Measurements from ENCODE around the gene TMPRSS7.

TMPRSS7 gene

GRCh38 chr3:112061152-112061551, 26.6 kb downstream of the TMPRSS7 start:
- no peak for DNase-seq

DNA sequence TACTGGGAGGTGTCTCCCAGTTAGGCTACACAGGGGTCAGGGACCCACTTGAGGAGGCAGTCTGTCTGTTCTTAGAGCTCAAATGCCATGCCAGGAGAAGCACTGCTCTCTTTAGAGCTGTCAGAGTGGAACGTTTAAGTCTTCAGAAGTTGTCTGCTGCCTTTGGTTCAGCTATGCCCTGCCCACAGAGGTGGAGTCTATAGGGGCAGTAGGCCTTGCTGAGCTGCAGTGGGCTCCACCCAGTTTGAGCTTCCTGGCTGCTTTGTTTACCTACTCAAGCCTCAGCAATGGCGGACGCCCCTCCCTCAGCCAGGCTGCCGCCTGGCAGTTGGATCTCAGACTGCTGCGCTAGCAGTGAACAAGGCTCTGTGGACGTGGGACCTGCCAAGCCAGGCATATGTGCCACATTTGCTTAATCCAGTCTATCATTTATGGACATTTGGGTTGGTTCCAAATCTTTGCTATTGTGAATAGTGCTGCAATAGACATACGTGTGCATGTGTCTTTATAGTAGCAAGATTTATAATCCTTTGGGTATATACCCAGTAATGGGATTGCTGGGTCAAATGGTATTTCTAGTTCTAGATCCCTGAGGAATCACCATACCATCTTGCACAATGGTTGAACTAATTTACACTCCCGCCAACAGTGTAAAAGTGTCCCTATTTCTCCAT, 38.0 kb downstream of the TMPRSS7 start:
- peak; percentile 60 for DNase-seq

DNA sequence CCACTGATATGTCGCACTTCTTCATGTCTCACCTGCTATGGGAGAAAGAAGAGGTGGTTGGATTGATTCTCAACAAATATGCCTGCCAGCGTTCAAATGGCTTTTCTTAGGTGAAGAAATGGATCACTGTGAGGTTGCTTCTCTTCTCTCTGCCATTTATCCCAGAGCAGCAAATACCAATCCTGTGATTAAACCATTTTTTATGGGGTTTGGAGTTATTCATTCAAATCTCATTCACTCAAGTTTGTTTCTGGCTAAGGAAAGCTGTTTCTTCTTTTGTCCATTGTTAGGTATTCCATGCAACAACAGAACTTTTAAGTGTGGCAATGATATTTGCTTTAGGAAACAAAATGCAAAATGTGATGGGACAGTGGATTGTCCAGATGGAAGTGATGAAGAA, 39.5 kb downstream of the TMPRSS7 start:
- DNase-seq: no peak

GRCh38 chr3:112074616-112075497, 40.3 kb downstream of the TMPRSS7 start:
- DNase-seq: peak; percentile 26

- DNase-seq: no peak
Measured at GRCh38 chr3:112078125-112079083, 43.9 kb downstream of the TMPRSS7 start.

DNA sequence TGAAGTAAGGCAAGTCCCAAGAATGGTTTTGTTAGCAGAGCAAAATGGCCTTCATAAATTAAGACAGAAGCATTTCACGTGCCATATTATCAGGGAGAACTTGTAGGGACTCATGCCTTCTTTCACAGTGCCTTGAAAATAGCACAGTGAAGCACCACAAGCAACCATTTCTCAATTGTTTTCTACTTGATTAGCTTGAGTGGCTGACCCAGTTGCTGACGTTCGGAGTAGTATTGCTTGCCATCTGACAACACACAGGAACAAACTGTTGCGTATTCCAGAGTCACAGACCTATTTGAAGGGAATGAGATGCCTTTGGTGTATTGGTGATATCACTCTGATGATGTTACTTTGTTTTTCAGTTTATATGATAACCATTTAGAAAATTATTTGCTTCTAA, 48.7 kb downstream of the TMPRSS7 start:
- DNase-seq: no peak

DNA sequence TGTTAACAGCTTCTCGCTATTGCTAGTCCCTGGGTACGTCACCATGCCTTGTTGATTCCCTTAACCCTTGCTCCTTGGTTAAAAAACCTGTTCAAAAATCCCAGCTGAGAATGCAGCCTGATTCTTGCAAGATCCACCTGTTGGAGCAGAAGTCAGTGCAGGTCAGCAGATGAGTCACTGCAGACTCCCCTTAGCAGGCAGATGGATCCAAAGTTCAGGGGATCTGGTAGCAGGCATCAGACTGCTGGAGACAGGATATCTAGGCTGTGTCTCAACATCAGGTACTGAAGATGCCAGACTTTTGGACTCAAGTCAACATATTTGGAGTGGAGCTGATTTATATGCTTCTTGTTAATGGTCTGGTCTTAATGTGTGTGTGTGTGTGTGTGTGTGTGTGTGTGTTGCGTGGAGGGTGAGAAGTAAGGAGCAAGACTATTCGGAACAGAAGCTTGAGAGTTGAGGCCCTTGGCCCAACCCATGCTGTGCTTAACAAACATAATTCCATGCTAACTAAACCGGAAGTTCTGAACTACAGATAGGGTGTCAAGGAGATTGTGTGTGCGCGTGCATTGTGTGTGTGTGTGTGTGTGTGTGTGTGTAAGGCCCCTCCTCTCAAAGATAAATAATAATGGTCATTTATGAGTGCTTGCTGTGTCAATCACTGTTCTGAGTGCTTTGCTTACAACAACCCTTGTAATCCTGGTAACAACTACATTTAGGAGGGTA, 50.6 kb downstream of the TMPRSS7 start:
- DNase-seq: no peak

GRCh38 chr3:112085735-112086075, 51.2 kb downstream of the TMPRSS7 start:
- DNase-seq: no peak

GRCh38 chr3:112086076-112086854, 51.7 kb downstream of the TMPRSS7 start, which contains the start of gene C3orf52:
C3orf52 (plus strand) TSS chr3:112086389; CDS start chr3:112086408, 19 bp downstream.
- peak; percentile 76 for DNase-seq

GRCh38 chr3:112086875-112087524, 52.5 kb downstream of the TMPRSS7 start:
- no peak for DNase-seq

DNA sequence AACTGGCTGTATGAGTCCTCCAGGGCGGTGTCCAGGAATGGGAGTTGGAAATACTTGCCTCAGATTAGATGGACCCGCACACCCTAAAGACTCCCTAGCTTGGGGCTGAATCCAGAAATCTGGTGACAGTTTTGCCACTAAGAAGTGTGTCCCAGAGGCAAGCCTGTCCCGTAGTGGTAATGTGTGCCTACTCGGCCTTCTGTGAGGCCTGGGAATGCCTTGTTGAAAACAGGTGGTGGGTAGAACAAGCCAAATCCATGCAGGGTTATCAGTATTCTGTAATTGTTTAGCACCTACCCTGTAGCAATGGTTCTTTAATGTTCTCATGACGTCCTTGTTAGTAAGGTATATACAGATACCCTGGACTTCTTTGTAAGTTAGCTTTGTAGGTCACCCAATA, 53.2 kb downstream of the TMPRSS7 start:
- DNase-seq: no peak

- DNase-seq: no peak
Measured at GRCh38 chr3:112088944-112089343, 54.4 kb downstream of the TMPRSS7 start.

- DNase-seq: no peak
Measured at GRCh38 chr3:112089956-112090886, 55.7 kb downstream of the TMPRSS7 start.

DNA sequence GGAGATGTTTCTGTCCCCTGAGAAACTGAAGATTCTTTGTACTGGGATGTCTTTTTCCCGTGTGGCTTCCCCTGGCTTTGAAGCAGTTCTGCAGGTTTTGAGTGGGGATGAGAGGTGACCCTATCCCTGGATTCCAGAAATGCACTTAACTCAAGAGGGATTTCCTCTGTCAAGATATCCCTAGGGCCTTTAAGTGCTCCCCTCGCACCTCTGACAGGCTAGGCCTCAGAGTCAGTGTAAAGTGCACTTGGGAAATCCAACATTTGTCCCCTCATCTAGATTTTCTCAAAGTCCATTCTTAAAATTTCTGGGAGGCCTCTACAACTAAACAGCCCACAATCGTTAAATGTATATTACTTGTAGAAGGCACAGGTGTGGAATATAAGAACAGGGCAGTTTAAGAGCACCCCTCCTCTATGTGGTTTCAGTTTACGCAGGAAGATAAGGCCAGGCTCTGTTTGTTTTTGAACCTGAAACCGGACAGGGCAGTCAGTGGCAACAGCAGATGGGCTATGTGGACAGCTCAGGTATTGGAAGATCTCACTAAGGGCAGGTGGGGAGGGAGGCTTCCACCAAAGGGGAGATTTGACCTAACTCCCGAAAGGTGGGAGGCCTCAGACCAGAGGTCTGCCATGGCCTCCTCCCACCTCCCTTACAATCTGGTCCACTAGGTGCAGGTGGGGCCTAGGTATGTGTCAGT, 56.5 kb downstream of the TMPRSS7 start:
- DNase-seq: no peak

DNA sequence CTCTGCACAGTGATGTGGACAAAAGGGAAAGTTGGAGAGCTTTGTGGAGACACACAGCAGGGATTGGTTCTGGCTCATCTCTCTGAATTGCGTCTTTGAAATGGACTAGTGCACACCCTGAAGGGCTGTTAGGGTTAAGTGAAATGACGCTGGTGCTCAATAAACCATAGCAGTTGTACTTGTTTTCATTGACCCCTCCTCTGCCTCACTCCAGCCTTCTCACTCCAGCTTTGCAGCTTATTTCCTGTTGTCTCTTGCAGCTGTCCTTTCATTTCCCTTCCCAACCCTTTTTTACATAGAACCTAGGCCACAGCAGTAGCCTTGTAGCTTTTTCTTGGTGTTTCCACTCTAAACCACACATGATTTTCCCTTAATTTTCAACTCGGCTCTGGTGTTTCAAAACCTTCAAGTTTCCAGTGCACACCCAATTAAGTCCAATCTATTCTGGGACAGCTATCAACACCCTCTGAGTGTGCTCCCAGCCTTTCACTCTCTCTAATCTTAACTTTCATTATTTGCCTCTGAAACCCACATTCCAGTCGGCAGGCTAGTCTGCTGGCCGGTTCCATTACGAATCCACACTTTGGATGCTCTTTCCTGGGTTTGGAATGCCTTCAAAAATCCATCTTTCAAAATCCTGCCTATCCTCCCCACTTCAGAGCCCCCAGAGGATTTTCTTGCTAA, 58.1 kb downstream of the TMPRSS7 start:
- no peak for DNase-seq

GRCh38 chr3:112093180-112093522, 58.6 kb downstream of the TMPRSS7 start:
- no peak for DNase-seq

DNA sequence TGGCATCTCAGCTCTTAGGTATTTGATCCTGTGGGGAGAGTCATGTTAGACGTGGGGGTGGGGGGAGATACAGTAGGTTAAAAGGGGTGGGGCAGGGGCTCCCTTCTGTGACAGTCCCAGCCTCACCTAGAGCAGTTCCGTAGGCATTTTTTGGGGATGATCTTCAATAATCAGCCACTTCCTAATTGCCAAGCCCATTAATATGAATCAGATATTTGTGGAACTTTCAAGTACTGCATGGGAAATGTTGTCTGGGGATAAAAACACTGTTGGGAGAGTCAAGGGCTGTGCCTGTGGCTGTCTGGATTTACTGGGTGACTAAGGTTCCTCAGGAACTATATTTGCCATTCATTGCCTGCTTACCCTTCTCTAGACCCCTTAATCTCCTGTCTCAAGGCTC, 61.2 kb downstream of the TMPRSS7 start:
- DNase-seq: no peak

GRCh38 chr3:112096176-112096575, 61.6 kb downstream of the TMPRSS7 start:
- no peak for DNase-seq

- no peak for DNase-seq
Measured at GRCh38 chr3:112097378-112097777, 62.8 kb downstream of the TMPRSS7 start.
